Hepatocyte (in vitro differentiated cells): ENCODE data around the gene ZDHHC13. TPM values are rescaled to one million over a fixed set of nuclear protein-coding genes. Genes with fewer than 3 reads are reported as not detected.
A peak's percentile ranks its signal among the peaks of the same experiment; 100 is the strongest.

Source experiments
- DNase-seq: peaks from one replicate; pipeline ENCODE4 v3.0.0-alpha.2; 2016; ENCODE audit warnings: low spot score
- H2AFZ ChIP-seq: fragments of 200-600 bp; sonication (generic); 2 replicates; pipeline ENCODE4 v1.6.0; 2016; ENCODE audit warnings: antibody characterized with exemption, mild to moderate bottlenecking
- H3K27ac ChIP-seq: fragments of 200-600 bp; sonication (generic); 2 replicates; pipeline ENCODE4 v1.5.1; 2016; ENCODE audit warnings: mild to moderate bottlenecking
- H3K27me3 ChIP-seq: fragments of 200-600 bp; sonication (generic); 2 replicates; pipeline ENCODE4 v1.6.1; 2016
- H3K36me3 ChIP-seq: fragments of 200-600 bp; sonication (generic); replicated peaks from 2 replicates; pipeline ENCODE4 v1.5.1; 2016; ENCODE audit warnings: low read depth; ENCODE audit not compliant: insufficient read depth
- H3K4me1 ChIP-seq: fragments of 200-600 bp; sonication (generic); 2 replicates; pipeline ENCODE4 v1.5.1; 2016; ENCODE audit warnings: mild to moderate bottlenecking, moderate library complexity; ENCODE audit not compliant: insufficient read depth
- H3K4me2 ChIP-seq: fragments of 200-600 bp; sonication (generic); 2 replicates; pipeline ENCODE4 v1.6.0; 2016
- H3K4me3 ChIP-seq: fragments of 200-600 bp; sonication (generic); 2 replicates; pipeline ENCODE4 v1.5.1; 2016; ENCODE audit warnings: mild to moderate bottlenecking
- H3K79me2 ChIP-seq: fragments of 200-600 bp; sonication (generic); 2 replicates; pipeline ENCODE4 v1.6.0; 2017; ENCODE audit warnings: mild to moderate bottlenecking
- H3K9me2 ChIP-seq: fragments of 200-600 bp; sonication (generic); replicated peaks from 2 replicates; pipeline ENCODE4 v1.6.0; 2017; ENCODE audit warnings: mild to moderate bottlenecking; ENCODE audit not compliant: insufficient read depth
- H3K9me3 ChIP-seq: fragments of 200-600 bp; sonication (generic); 2 replicates; pipeline ENCODE4 v1.5.1; 2016; ENCODE audit warnings: low read depth, mild to moderate bottlenecking
- H4K20me1 ChIP-seq: fragments of 200-600 bp; sonication (generic); 2 replicates; pipeline ENCODE4 v1.6.0; 2016; ENCODE audit warnings: mild to moderate bottlenecking; ENCODE audit not compliant: insufficient read depth, poor library complexity, severe bottlenecking
- CTCF ChIP-seq: fragments of 200-600 bp; sonication (generic); IDR thresholded peaks from 2 replicates; pipeline ENCODE4 v1.5.1; 2016; ENCODE audit warnings: antibody characterized with exemption, mild to moderate bottlenecking; ENCODE audit not compliant: poor library complexity
- EZH2 ChIP-seq: fragments of 200-600 bp; sonication (generic); IDR thresholded peaks from 2 replicates; pipeline ENCODE4 v1.6.1; 2016; ENCODE audit warnings: antibody characterized with exemption, mild to moderate bottlenecking, borderline replicate concordance
- EZH2phosphoT487 ChIP-seq: fragments of 200-600 bp; sonication (generic); IDR thresholded peaks from one replicate; pipeline ENCODE4 v1.6.1; 2018; ENCODE audit warnings: antibody characterized with exemption, mild to moderate bottlenecking, low read depth, moderate library complexity; ENCODE audit not compliant: unreplicated experiment, severe bottlenecking
- WGBS: methylation state at CpG from one replicate; pipeline ENCODE4 v1.1.6; 2016; ENCODE audit warnings: low lambda C conversion rate; ENCODE audit errors: missing lambda C conversion rate; 5-methylcytosine and 5-hydroxymethylcytosine counted together
- polyA plus RNA-seq: library from polyadenylated mRNA; unstranded; fragments of >200 nt; fragmentation: Nextera tagmentation; extraction: Ambion mirVana; gene quantifications from 2 replicates; pipeline ENCODE4 v1.2.1, GENCODE V29; 2016
- total RNA-seq: library from RNA; depleted of rRNA; stranded (reverse); fragments of >200 nt; gene quantifications from 2 replicates; pipeline ENCODE4 v1.2.3, GENCODE V29; 2014

ZDHHC13 gene
- 19.4 and 27.1 TPM in 2 replicates for total RNA-seq
- polyA plus RNA-seq: 14.6 and 19.4 TPM in 2 replicates

DNA sequence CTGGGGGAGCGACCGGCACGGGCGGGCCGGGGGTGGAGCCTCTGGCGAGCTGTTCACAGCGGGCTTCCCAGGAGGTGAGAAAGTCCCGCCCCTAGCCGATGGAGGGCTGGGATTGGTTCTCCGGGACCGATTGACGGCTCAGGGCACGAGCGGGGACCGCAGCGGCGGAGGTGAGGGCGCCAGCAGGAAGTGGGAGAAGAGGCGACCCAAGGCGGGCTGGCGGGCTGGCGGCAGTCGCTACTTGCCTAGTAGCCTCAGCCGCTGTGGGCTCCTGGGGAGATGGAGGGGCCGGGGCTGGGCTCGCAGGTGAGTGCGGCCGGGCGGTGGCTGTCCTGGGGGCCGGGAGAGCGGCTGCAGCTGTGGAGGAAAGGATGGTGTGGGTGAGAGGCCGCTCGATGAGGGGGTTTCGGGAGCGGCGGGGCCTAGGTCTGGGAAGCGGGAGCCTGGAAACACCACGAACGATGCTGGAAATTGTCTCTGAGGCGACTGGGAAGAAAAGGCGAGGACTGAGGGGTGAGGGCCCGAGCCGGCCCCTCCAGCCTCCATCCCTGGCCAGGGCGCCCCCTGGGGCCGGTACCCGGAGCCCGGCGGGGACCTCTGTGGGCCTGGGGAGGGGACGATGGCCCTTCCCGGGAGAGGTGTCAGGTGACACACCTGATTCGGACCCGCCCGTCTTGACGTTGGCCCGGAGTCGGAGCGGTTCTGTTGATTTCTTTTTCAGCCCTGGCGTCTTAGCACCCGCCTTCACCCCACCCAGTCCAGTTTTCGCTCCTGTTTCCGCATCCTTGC is at the start of gene ZDHHC13:
Gene ZDHHC13 (plus strand): TSS at position 198 of the 789 bp plus-strand sequence. CDS start 82 bp downstream, at position 280.
- no peaks in the 10 kb centered on the region for H4K20me1 ChIP-seq
- peaks cover 7% of the 10 kb centered on the region for H3K4me1 ChIP-seq
- no peaks in the 10 kb centered on the region for H3K9me3 ChIP-seq
- peak within 1 kb of the TSS; percentile 63 for H3K4me3 ChIP-seq
- no peaks in the 10 kb centered on the region for H3K27me3 ChIP-seq
- peak within 1 kb of the TSS; percentile 93 for H2AFZ ChIP-seq
- peak within 1 kb of the TSS; percentile 81 for H3K27ac ChIP-seq
- TF ChIP-seq CTCF (peak; percentile 49), EZH2phosphoT487 (no peak)
- 1% methylated on average over 54 of the region's 61 CpGs for WGBS
- peak; percentile 95 for DNase-seq
- H3K79me2 ChIP-seq: peaks cover 40% of the 10 kb centered on the region
- H3K36me3 ChIP-seq: no peaks in the 10 kb centered on the region
- H3K4me2 ChIP-seq: peak within 1 kb of the TSS; percentile 75
- no peaks in the 10 kb centered on the region for H3K9me2 ChIP-seq

DNA sequence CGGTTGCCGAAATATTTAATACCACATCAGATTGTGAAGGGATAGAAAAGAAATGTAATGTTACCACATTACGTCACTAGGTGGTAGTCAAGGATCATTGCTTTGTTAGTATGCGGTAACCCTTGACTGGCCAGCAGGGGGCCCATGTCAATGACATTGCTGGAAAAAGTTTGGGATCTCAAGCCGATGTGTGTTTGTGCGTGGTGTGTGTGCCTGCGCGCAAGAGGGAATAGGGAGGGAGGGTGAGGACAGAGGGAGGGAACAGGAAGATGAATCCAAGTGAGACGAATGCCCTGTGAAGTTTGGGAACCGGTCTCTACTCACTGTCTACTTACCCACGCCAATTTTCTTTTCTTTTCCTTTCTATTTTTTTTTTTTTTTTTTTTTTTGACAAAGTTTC is 45.7 kb upstream of the ZDHHC13 start:
- 15% methylated on average over 11 of the region's 11 CpGs for WGBS

DNA sequence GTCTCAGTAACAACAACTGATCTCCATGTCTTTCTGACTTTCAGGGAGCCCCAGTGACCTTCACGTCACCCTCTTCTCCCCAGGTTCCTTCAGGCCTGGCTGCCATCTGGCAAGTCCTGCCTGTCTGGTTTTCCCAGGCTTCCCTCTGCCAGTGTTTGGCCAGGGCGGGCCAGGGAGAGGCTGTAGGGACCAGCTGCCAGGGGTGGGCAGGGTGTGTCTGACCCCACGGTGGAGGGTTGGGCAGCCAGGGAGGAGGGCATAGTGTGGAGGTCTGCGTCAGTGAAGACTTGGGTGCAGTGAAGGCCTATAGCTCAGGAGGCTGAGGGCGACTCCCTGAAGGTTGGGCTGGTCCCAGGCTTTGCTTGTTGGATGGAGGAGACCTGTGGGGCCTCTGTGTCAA is 44.5 kb upstream of the ZDHHC13 start:
- H2AFZ ChIP-seq: no peak overlapping the region
- no peaks in the 10 kb centered on the region for H3K4me1 ChIP-seq

More for the DNA sequence above, 45.7 kb upstream of the ZDHHC13 start:
- H3K4me3 ChIP-seq: no peak overlapping the region
- no peaks in the 10 kb centered on the region for H3K9me3 ChIP-seq
- peak; percentile 92 for DNase-seq
- no peaks in the 10 kb centered on the region for H3K79me2 ChIP-seq
- H3K4me2 ChIP-seq: peak overlapping the region; percentile 66
- H3K4me1 ChIP-seq: no peaks in the 10 kb centered on the region
- no peaks in the 10 kb centered on the region for H4K20me1 ChIP-seq
- H3K27me3 ChIP-seq: no peaks in the 10 kb centered on the region
- H3K36me3 ChIP-seq: no peaks in the 10 kb centered on the region
- no peaks in the 10 kb centered on the region for H3K9me2 ChIP-seq
- H2AFZ ChIP-seq: no peak overlapping the region
- no peak overlapping the region for H3K27ac ChIP-seq
- TF ChIP-seq EZH2phosphoT487 (no peak), CTCF (peak; percentile 99)

More for the DNA sequence above, 44.5 kb upstream of the ZDHHC13 start:
- WGBS: 88% methylated on average over 5 of the region's 5 CpGs
- H3K4me2 ChIP-seq: no peak overlapping the region
- H3K4me3 ChIP-seq: no peak overlapping the region
- H3K79me2 ChIP-seq: no peaks in the 10 kb centered on the region
- no peaks in the 10 kb centered on the region for H3K9me2 ChIP-seq
- no peak overlapping the region for H3K27ac ChIP-seq
- H3K36me3 ChIP-seq: no peaks in the 10 kb centered on the region
- no peaks in the 10 kb centered on the region for H3K9me3 ChIP-seq
- no peaks in the 10 kb centered on the region for H3K27me3 ChIP-seq
- H4K20me1 ChIP-seq: no peaks in the 10 kb centered on the region
- no peak for DNase-seq
- no peak for TF ChIP-seq EZH2
- TF ChIP-seq EZH2phosphoT487: no peak
- TF ChIP-seq CTCF: no peak
